H1 (cell line): ENCODE data around the gene RMC1. TPM values are rescaled to one million over a fixed set of nuclear protein-coding genes. Genes with fewer than 3 reads are reported as not detected.

Experiments used
- CTCF ChIA-PET: fragments of 300-600 bp; sonication (Branson Sonifier 250); formaldehyde crosslinking; loops from one replicate; lab custom pipeline; 2021; ENCODE audit not compliant: partially characterized antibody; lab: Charles Lee
- POLR2A ChIA-PET: fragments of 300-600 bp; sonication (Branson Sonifier 250); formaldehyde crosslinking; loops from one replicate; lab custom pipeline; 2021; ENCODE audit warnings: inconsistent platforms; ENCODE audit not compliant: partially characterized antibody; lab: Charles Lee
- DNase-seq, 2 experiments: peaks; one replicate each; pipeline versions ENCODE4 v3.0.0 to v3.0.0-alpha.2; 2010 to 2022; ENCODE audit warnings: low spot score in 2 of 2, low read depth in 1 of 2, mixed read lengths in 1 of 2
- FAIRE-seq: peaks from 2 replicates; lab custom pipeline; 2011; peaks lifted over from hg19 to GRCh38; lab: Jason Lieb, UNC
- H2AFZ ChIP-seq: 2 replicates; pipeline ENCODE4 v1.8.1; 2012; ENCODE audit warnings: low read length, inconsistent platforms
- H2AK5ac ChIP-seq: 2 replicates; pipeline ENCODE4 v1.6.1; 2013; ENCODE audit warnings: low read depth, low read length
- H2BK120ac ChIP-seq: replicated peaks from 2 replicates; pipeline ENCODE3; 2013; ENCODE audit warnings: low read depth, low read length, inconsistent platforms
- H2BK12ac ChIP-seq: 2 replicates; pipeline ENCODE4 v1.6.1; 2013; ENCODE audit warnings: low read depth, low read length
- H2BK15ac ChIP-seq: 2 replicates; pipeline ENCODE4 v1.6.1; 2013; ENCODE audit warnings: low read length
- H2BK20ac ChIP-seq: 2 replicates; pipeline ENCODE4 v1.6.1; 2013; ENCODE audit warnings: low read length
- H2BK5ac ChIP-seq: 2 replicates; pipeline ENCODE4 v1.6.1; 2013; ENCODE audit warnings: low read depth, low read length
- H3K14ac ChIP-seq: 2 replicates; pipeline ENCODE4 v1.6.1; 2013; ENCODE audit warnings: inconsistent platforms; ENCODE audit not compliant: insufficient read length
- H3K18ac ChIP-seq: 2 replicates; pipeline ENCODE4 v1.6.1; 2013; ENCODE audit warnings: low read length; ENCODE audit errors: extremely low read depth
- H3K23ac ChIP-seq: 2 replicates; pipeline ENCODE4 v1.6.1; 2013; ENCODE audit warnings: inconsistent platforms; ENCODE audit not compliant: insufficient read length
- H3K23me2 ChIP-seq: 2 replicates; pipeline ENCODE4 v1.6.1; 2013; ENCODE audit warnings: low read depth, low read length
- H3K27ac ChIP-seq: 2 replicates; pipeline ENCODE4 v1.6.1; 2011; ENCODE audit warnings: low read depth, low read length, inconsistent platforms
- H3K27me3 ChIP-seq, 4 experiments: replicated peaks in 1 of 4; 1 replicate in 1 of 4; 2 replicates in 3 of 4; pipeline versions ENCODE4 v1.6.1 to v1.8.1; 2011 to 2013; ENCODE audit warnings: low read length in 3 of 4, mild to moderate bottlenecking in 3 of 4, inconsistent platforms in 2 of 4, mixed read lengths in 2 of 4, moderate library complexity in 1 of 4; ENCODE audit not compliant: control insufficient read depth in 3 of 4, insufficient read depth in 3 of 4; ENCODE audit errors: extremely low read depth in 1 of 4
- H3K36me3 ChIP-seq, 4 experiments: 2 replicates each; pipeline versions ENCODE4 v1.6.1 to v1.8.1; 2011 to 2013; ENCODE audit warnings: mild to moderate bottlenecking in 4 of 4, low read length in 3 of 4, moderate library complexity in 2 of 4, control low read depth in 1 of 4, inconsistent platforms in 1 of 4; ENCODE audit not compliant: insufficient read depth in 4 of 4, control insufficient read depth in 2 of 4
- H3K4ac ChIP-seq: replicated peaks from 2 replicates; pipeline ENCODE3; 2013; ENCODE audit warnings: low read length, low read depth, mixed read lengths, inconsistent platforms; ENCODE audit not compliant: insufficient read length
- H3K4me1 ChIP-seq, 4 experiments: replicated peaks in 1 of 4; 1 replicate in 1 of 4; 2 replicates in 3 of 4; pipeline versions ENCODE4 v1.6.1 to v1.8.1; 2011 to 2013; ENCODE audit warnings: low read length in 3 of 4, inconsistent platforms in 2 of 4, mixed read lengths in 1 of 4; ENCODE audit not compliant: insufficient read depth in 4 of 4, control insufficient read depth in 3 of 4
- H3K4me2 ChIP-seq, 2 experiments: 2 replicates each; pipeline versions ENCODE4 v1.6.1 to v1.8.1; 2011 to 2013; ENCODE audit warnings: low read depth in 2 of 2, low read length in 2 of 2, control low read depth in 1 of 2, inconsistent platforms in 1 of 2, mild to moderate bottlenecking in 1 of 2; ENCODE audit not compliant: insufficient read depth in 1 of 2
- H3K4me3 ChIP-seq, 4 experiments: fragments of 200-600, 300-600 bp in 1 of 4; sonication (generic), shearing (Covaris generic), sonication (Bioruptor Twin) in 1 of 4; 2 replicates each; pipeline versions ENCODE4 v1.5.1 to v1.8.1; 2011 to 2016; ENCODE audit warnings: low read length in 4 of 4, low read depth in 3 of 4, control low read depth in 2 of 4, inconsistent platforms in 2 of 4, mild to moderate bottlenecking in 2 of 4, mixed read lengths in 1 of 4, moderate library complexity in 1 of 4; ENCODE audit not compliant: insufficient read depth in 2 of 4; ENCODE audit errors: extremely low read depth in 1 of 4
- H3K56ac ChIP-seq: replicated peaks from 2 replicates; pipeline ENCODE3; 2013; ENCODE audit warnings: low read depth, mild to moderate bottlenecking, mixed read lengths, low read length, inconsistent platforms; ENCODE audit not compliant: insufficient read length
- H3K79me1 ChIP-seq: 2 replicates; pipeline ENCODE4 v1.6.1; 2013; ENCODE audit warnings: low read depth, low read length, control low read depth
- H3K79me2 ChIP-seq, 2 experiments: 2 replicates each; pipeline versions ENCODE4 v1.6.1 to v1.8.1; 2012 to 2013; ENCODE audit warnings: low read length in 2 of 2, mild to moderate bottlenecking in 2 of 2, inconsistent platforms in 1 of 2; ENCODE audit not compliant: insufficient read depth in 2 of 2, control insufficient read depth in 1 of 2
- H3K9ac ChIP-seq, 4 experiments: replicated peaks in 1 of 4; 1 replicate in 1 of 4; 2 replicates in 3 of 4; pipeline versions ENCODE4 v1.6.1 to v1.8.1; 2011 to 2013; ENCODE audit warnings: low read depth in 3 of 4, low read length in 3 of 4, control low read depth in 2 of 4, mild to moderate bottlenecking in 2 of 4, moderate library complexity in 2 of 4, inconsistent platforms in 1 of 4; ENCODE audit errors: extremely low read depth in 1 of 4
- H3K9me3 ChIP-seq, 2 experiments: 2 replicates each; pipeline versions ENCODE4 v1.6.1 to v1.8.1; 2012 to 2013; ENCODE audit warnings: mild to moderate bottlenecking in 2 of 2, moderate library complexity in 2 of 2, control low read depth in 1 of 2, inconsistent platforms in 1 of 2, low read depth in 1 of 2, low read length in 1 of 2, mixed read lengths in 1 of 2; ENCODE audit not compliant: insufficient read depth in 2 of 2
- H4K20me1 ChIP-seq, 2 experiments: replicated peaks in 1 of 2; 2 replicates each; pipeline versions ENCODE3 to v1.8.1; 2011 to 2013; ENCODE audit warnings: inconsistent platforms in 2 of 2, low read length in 2 of 2, mild to moderate bottlenecking in 1 of 2; ENCODE audit not compliant: insufficient read depth in 2 of 2, control insufficient read depth in 1 of 2
- H4K5ac ChIP-seq: 2 replicates; pipeline ENCODE4 v1.6.1; 2013; ENCODE audit warnings: low read length, low read depth, mixed read lengths, inconsistent platforms; ENCODE audit not compliant: insufficient read length
- H4K8ac ChIP-seq: 2 replicates; pipeline ENCODE4 v1.8.0; 2013; ENCODE audit warnings: mild to moderate bottlenecking, moderate library complexity, low read length, inconsistent platforms; ENCODE audit not compliant: insufficient read depth; ENCODE audit errors: extremely low read depth
- H4K91ac ChIP-seq: replicated peaks from 2 replicates; pipeline ENCODE3; 2013; ENCODE audit warnings: low read length, mixed read lengths, inconsistent platforms; ENCODE audit not compliant: insufficient read length
- CBX8 ChIP-seq: fragments of 300-800, 300-1000 bp; sonication (generic); IDR thresholded peaks from 2 replicates; pipeline ENCODE4 v1.7.1; 2016; ENCODE audit warnings: low read depth, low read length, borderline replicate concordance
- CEBPB ChIP-seq: IDR thresholded peaks from 2 replicates; pipeline ENCODE4 v1.6.1; 2012; ENCODE audit warnings: low read depth, low read length
- EP300 ChIP-seq, 2 experiments: IDR thresholded peaks; 1 replicate in 1 of 2; 2 replicates in 1 of 2; pipeline ENCODE4 v1.6.1; 2011 to 2012; ENCODE audit warnings: low read depth in 2 of 2, low read length in 2 of 2, mild to moderate bottlenecking in 2 of 2, borderline replicate concordance in 1 of 2, inconsistent platforms in 1 of 2, moderate library complexity in 1 of 2
- WGBS, 2 experiments: shearing (Covaris generic) in 1 of 2; methylation state at CpG; one replicate each; pipeline versions ENCODE4 v1.1.6 to v1.1.7; 2013 to 2015; ENCODE audit warnings: low lambda C conversion rate in 2 of 2, mixed read lengths in 2 of 2, inconsistent platforms in 1 of 2, low coverage in 1 of 2, missing lambda C conversion rate in 1 of 2; ENCODE audit not compliant: insufficient replicate concordance in 2 of 2, insufficient coverage in 1 of 2, insufficient read length in 1 of 2; ENCODE audit errors: extremely low coverage in 1 of 2, missing lambda C conversion rate in 1 of 2; 5-methylcytosine and 5-hydroxymethylcytosine counted together
- polyA plus RNA-seq, 7 experiments: library from polyadenylated mRNA; depleted of rRNA in 3 of 7; stranded (reverse) in 5 of 7; unstranded in 2 of 7; fragments of >200 nt in 5 of 7; fragments of 200-250 nt in 2 of 7; gene quantifications; 1 replicate in 5 of 7; 2 replicates in 1 of 7; 4 replicates in 1 of 7; pipeline versions ENCODE4 v1.2.1 to v1.2.3, GENCODE V29; 2011 to 2013; ENCODE audit warnings: missing spikeins in 2 of 7, mixed read lengths in 2 of 7
- total RNA-seq: library from RNA; stranded (reverse); fragmentation: NEBNext Ultra II Directional; extraction: Animal tissue kit (Norgen Biotek cat#: 25700); gene quantifications from 2 replicates; pipeline ENCODE4 v1.2.1, GENCODE V29; 2021

RMC1 gene
- total and polyA plus RNA-seq, 2 of the 8 experiments (the other 6 are each of a cell fraction or from before 2014, with no cell fraction given) = 16.4 to 20.1 TPM

GRCh38 chr18:23551978-23552377 lies 48.7 kb downstream of the RMC1 start:
- no peaks in the 10 kb centered on the region for H3K4me1 ChIP-seq
- H3K79me1 ChIP-seq = no peaks in the 10 kb centered on the region
- no peak overlapping the region for H3K18ac ChIP-seq
- H3K4me2 ChIP-seq = no peak overlapping the region
- DNase-seq (no peak), FAIRE-seq (no peak)
- H4K91ac ChIP-seq = no peak overlapping the region
- peaks cover 0 to 3% of the 10 kb centered on the region in 2 experiments for H4K20me1 ChIP-seq
- no peak overlapping the region for H4K5ac ChIP-seq
- H2AK5ac ChIP-seq = no peak overlapping the region
- H3K14ac ChIP-seq = no peak overlapping the region
- ChIA-PET POLR2A (interaction anchor here (1.6 kb wide), 1 partner anchor 25 kb away, joined by 3 read pairs; no protein-coding TSS in a partner anchor), CTCF (interaction anchor here (0.7 to 1.1 kb wide), 2 partner anchors 9 to 127 kb away, joined by 3 read pairs; no protein-coding TSS in a partner anchor)
- TF ChIP-seq CEBPB (no peak), CBX8 (no peak), EP300 (IDR thresholded peaks at IDR 0.05; ENCODE audit: borderline replicate concordance in 1 of 2, low read depth in 2 of 2, low read length in 2 of 2) (no peak)
- H3K4me3 ChIP-seq = no peak overlapping the region
- no peaks in the 10 kb centered on the region for H3K23me2 ChIP-seq
- no peak overlapping the region for H3K27ac ChIP-seq
- H2BK120ac ChIP-seq = no peak overlapping the region
- no peak overlapping the region for H2AFZ ChIP-seq
- no peak overlapping the region for H3K56ac ChIP-seq
- H3K4ac ChIP-seq = no peak overlapping the region
- H3K79me2 ChIP-seq = no peaks in the 10 kb centered on the region
- H2BK5ac ChIP-seq = no peak overlapping the region
- no peak overlapping the region for H2BK15ac ChIP-seq
- 72% methylated on average over 3 of the region's 3 CpGs; no CpG with 5 or more reads in 1 of the 2 experiments for WGBS, 2 experiments
- H4K8ac ChIP-seq = no peak overlapping the region
- no peaks in the 10 kb centered on the region for H3K9me3 ChIP-seq
- H3K36me3 ChIP-seq = peaks cover 6 to 63% (median 33%) of the 10 kb centered on the region in 4 experiments; a peak in 7 of 8 replicates
- no peak overlapping the region for H2BK20ac ChIP-seq
- no peaks in the 10 kb centered on the region for H3K27me3 ChIP-seq
- H3K9ac ChIP-seq = no peak overlapping the region
- H2BK12ac ChIP-seq = no peak overlapping the region
- H3K23ac ChIP-seq = no peak overlapping the region
